ENCODE results near the gene GATB.

DNA sequence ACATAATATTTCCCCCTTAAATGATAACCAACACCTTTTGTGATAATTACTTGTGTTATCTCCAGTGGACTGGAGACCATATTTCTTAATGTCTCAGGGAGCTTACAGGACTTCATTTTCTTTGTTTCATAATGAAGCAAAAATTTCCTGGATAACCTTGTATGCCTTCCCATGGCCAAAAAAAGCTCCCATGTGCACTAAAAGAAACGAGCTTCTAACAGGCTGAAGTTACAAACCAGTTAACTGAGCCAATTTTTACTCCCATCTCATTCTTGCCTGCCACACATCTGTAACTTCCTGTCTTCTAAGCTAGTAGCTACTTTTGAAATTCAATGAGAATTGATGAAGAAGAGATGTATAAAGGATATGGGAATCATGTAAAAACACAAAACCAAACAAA is 32.8 kb downstream of the GATB start:
- TF ChIP-seq, protein P1, sequence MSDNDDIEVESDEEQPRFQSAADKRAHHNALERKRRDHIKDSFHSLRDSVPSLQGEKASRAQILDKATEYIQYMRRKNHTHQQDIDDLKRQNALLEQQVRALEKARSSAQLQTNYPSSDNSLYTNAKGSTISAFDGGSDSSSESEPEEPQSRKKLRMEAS (IDR thresholded peaks at IDR 0.05; ENCODE audit: insufficient read depth, insufficient read length) = no peak
- TF ChIP-seq MYC (IDR thresholded peaks at IDR 0.05; ENCODE audit: low read depth, low read length) (no peak), POLR2A (IDR thresholded peaks at IDR 0.05; ENCODE audit: low read depth, low read length) (no peak), JUN (IDR thresholded peaks at IDR 0.05; ENCODE audit: borderline replicate concordance, insufficient read depth, insufficient read length, low read depth) (no peak), POLR2AphosphoS5 (IDR thresholded peaks at IDR 0.05; ENCODE audit: insufficient read depth, low read depth, low read length) (no peak)
